ENCODE measurements around the gene NEURL3.

NEURL3 gene

DNA sequence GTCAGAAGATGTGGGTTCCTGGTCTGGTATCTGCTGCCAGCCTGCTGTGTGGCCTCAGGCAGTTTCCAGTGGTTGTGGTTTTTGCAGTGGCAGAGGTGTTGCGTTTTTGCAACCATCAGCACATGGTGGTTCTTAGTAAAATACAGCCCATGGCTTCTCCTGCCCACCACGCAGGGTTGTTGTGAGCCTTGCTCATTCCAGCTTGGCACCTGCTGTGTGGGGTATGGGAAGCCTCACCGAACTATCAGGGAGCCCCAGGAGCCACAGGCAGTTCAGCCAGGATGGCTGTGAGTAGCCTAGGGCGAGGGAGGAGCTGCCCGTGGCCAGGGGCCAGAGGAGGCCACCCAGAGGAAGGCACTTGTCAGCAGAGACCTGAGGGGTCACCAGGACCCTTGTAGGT lies 41.2 kb upstream of the NEURL3 start:
- peaks cover 33 to 73% (median 70%) of the 10 kb centered on the region in 3 donors for H3K36me3 ChIP-seq
- peak overlapping the region in 1 of 2 donors; percentile 35 for H3K27ac ChIP-seq
- no peak for TF ChIP-seq CTCF (IDR thresholded peaks at IDR 0.05)
- H3K4me1 ChIP-seq = peaks cover 0 to 62% (median 40%) of the 10 kb centered on the region in 4 donors
- intact Hi-C loops (cut with DNase I; ENCODE audit: low total_unique reads) = no loop called here
- no peak for DNase-seq
- no peaks in the 10 kb centered on the region for H3K9me3 ChIP-seq
- no peak overlapping the region for H3K4me3 ChIP-seq
- H3K27me3 ChIP-seq = no peaks in the 10 kb centered on the region

- Histone ChIP-seq H3K9me3 (no peaks in the 10 kb centered on the region), H3K27ac (no peak overlapping the region), H3K27me3 (no peaks in the 10 kb centered on the region), H3K4me3 (no peak overlapping the region), H3K4me1 (peaks cover 0 to 80% (median 53%) of the 10 kb centered on the region in 4 donors), H3K36me3 (peaks cover 8 to 35% (median 32%) of the 10 kb centered on the region in 3 donors)
- intact Hi-C loops (cut with DNase I; ENCODE audit: low total_unique reads) = no loop called here
- no peak for TF ChIP-seq CTCF (IDR thresholded peaks at IDR 0.05)
- DNase-seq = no peak
Observed at GRCh38 chr2:96542357-96542977, 37.3 kb upstream of the NEURL3 start.

DNA sequence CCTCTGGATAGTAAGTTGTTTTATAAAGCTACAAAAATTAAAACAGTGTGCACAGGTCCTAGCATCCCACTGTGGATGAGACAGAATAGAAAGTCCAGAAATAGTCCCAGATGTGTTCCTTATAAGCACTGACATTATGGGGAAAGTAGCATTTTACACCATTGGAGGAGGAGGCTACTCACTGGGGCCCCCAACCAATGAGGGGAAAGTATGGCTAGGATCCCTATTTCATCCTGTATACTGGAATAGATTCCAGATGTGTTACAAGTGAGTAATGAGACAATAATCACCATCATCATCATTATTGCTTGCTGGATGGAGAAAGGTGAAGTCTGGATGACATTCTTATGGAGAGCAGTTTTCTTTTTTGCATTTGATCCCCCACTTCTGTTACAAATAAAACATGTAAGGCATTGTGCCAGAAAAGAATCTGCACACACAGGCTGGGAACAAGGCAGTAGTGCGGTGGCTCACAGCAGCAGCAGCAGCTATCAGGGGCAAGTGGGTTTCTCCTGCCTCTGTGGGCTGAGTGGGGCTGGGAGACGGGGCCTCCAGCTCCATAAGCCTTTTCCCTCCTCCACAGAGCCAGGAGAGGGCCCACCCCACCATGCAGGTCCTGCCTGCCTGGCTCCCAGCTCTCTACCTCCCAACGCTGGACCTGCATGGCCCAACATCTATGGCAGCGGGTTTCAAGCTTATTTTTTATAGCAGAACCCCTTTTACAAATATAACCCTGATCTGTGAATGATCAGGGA lies 36.4 kb upstream of the NEURL3 start:
- no peak for TF ChIP-seq CTCF (IDR thresholded peaks at IDR 0.05)
- intact Hi-C loops (cut with DNase I; ENCODE audit: low total_unique reads) = no loop called here
- peaks cover 8 to 32% (median 27%) of the 10 kb centered on the region in 3 donors for H3K36me3 ChIP-seq
- peaks cover 0 to 71% (median 45%) of the 10 kb centered on the region in 4 donors for H3K4me1 ChIP-seq
- H3K4me3 ChIP-seq = no peak overlapping the region
- peak overlapping the region in 1 of 2 donors; percentile 23 for H3K27ac ChIP-seq
- no peak for DNase-seq
- no peaks in the 10 kb centered on the region for H3K27me3 ChIP-seq
- no peaks in the 10 kb centered on the region for H3K9me3 ChIP-seq

- Histone ChIP-seq H3K36me3 (peaks cover 8 to 18% (median 17%) of the 10 kb centered on the region in 3 donors), H3K4me1 (peaks cover 0 to 69% (median 55%) of the 10 kb centered on the region in 4 donors), H3K27me3 (no peaks in the 10 kb centered on the region), H3K4me3 (no peak overlapping the region), H3K9me3 (no peaks in the 10 kb centered on the region), H3K27ac (peak overlapping the region; percentile 94 to 97)
- TF ChIP-seq CTCF (IDR thresholded peaks at IDR 0.05) = no peak
- intact Hi-C loops (cut with DNase I; ENCODE audit: low total_unique reads) = no loop called here
- DNase-seq = peak in 1 of 2 donors; percentile 19
Observed at GRCh38 chr2:96540136-96540535, 35.0 kb upstream of the NEURL3 start.

DNA sequence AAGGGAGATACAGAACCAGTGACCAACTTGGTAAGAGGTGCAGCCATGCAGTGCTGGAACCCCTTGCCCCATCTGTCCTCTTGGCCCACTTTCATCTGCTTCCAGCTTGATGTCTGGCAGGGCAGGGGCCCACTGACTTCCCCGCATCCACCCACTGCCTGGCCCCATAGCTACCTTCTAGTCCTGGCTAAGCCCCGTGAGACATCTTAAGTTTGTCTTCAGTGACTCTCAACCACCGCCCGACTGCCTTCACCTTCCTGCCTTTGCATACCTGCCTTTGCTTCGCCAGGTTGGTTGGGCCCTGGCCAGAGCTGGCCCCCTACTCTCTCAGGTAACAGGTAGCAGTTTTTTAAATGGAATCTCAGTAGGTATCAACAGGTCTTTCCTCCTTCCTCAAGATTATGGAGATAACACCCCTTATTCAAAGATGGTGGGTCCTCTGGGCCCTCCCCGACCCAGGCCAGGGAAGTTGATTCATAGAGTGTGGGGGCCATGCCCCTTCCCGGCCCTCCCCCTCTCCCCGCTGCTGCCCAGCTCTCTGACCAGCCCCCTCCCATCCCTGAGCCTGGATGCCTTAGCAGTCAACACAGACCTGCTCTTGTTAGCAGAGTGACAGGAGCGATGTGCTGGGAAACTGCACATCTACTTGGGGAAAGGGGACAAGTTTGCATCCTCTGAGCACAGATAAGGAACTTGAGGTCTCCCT lies 34.2 kb upstream of the NEURL3 start:
- H3K9me3 ChIP-seq = no peaks in the 10 kb centered on the region
- no peak for TF ChIP-seq CTCF (IDR thresholded peaks at IDR 0.05)
- peak overlapping the region; percentile 94 to 97 for H3K27ac ChIP-seq
- H3K4me1 ChIP-seq = peaks cover 0 to 75% (median 61%) of the 10 kb centered on the region in 4 donors
- peak overlapping the region; percentile 79 to 88 for H3K4me3 ChIP-seq
- intact Hi-C loops (cut with DNase I; ENCODE audit: low total_unique reads) = loop anchor here (5.0 to 10.0 kb wide), 2 partner anchors 95 to 328 kb away; partner anchors contain the start of gene KANSL3
- peaks cover 4 to 17% (median 17%) of the 10 kb centered on the region in 3 donors for H3K36me3 ChIP-seq
- H3K27me3 ChIP-seq = no peaks in the 10 kb centered on the region
- peak in 1 of 2 donors; percentile 62 for DNase-seq

Data from tibial artery (tissue), 4 donors.